Naive thymus-derived CD4-positive, alpha-beta T cell (primary cell): Measurements from ENCODE around the gene WASF2. TPM values are rescaled to one million over a fixed set of nuclear protein-coding genes. Genes with fewer than 3 reads are reported as not detected.

Source experiments
- ATAC-seq: fragments of 150-1000 bp; cut with Tn5 transposase; 2 replicates; pipeline ENCODE4 v1.10.0; 2021; ENCODE audit warnings: mild to moderate bottlenecking, moderate library complexity
- CTCF ChIA-PET: fragments of 350-600 bp; sonication (Branson Sonifier 250); formaldehyde crosslinking; loops from one replicate; lab custom pipeline; 2021; ENCODE audit warnings: antibody characterized with exemption; lab: Charles Lee
- POLR2A ChIA-PET: fragments of 350-600 bp; sonication (Branson Sonifier 250); formaldehyde crosslinking; loops from one replicate; lab custom pipeline; 2021; ENCODE audit warnings: antibody characterized with exemption, inconsistent platforms; lab: Charles Lee
- DNase-seq, 9 donors: peaks; one replicate each; pipeline versions ENCODE4 v3.0.0 to v3.0.0-alpha.2; 2020 to 2022; ENCODE audit warnings: mixed read lengths in 1 of 9
- H3K27ac ChIP-seq: one replicate; pipeline ENCODE4 v1.7.0; 2013; ENCODE audit warnings: mild to moderate bottlenecking, low read depth, low read length, moderate library complexity
- H3K27me3 ChIP-seq, 2 donors: one replicate each; pipeline ENCODE4 v1.7.0; 2013; ENCODE audit warnings: low read length in 2 of 2, mild to moderate bottlenecking in 2 of 2, moderate library complexity in 2 of 2; ENCODE audit not compliant: control insufficient read depth in 2 of 2, insufficient read depth in 2 of 2
- H3K36me3 ChIP-seq, 3 experiments: 1 replicate in 2 of 3; 2 replicates in 1 of 3; pipeline ENCODE4 v1.7.0; 2013; ENCODE audit warnings: low read length in 3 of 3, mild to moderate bottlenecking in 3 of 3, moderate library complexity in 1 of 3; ENCODE audit not compliant: insufficient read depth in 3 of 3, control insufficient read depth in 2 of 3
- H3K4me1 ChIP-seq, 2 donors: one replicate each; pipeline ENCODE4 v1.7.0; 2013; ENCODE audit warnings: low read length in 2 of 2, mild to moderate bottlenecking in 2 of 2, moderate library complexity in 1 of 2; ENCODE audit not compliant: control insufficient read depth in 2 of 2, insufficient read depth in 2 of 2
- H3K4me3 ChIP-seq: 2 replicates; pipeline ENCODE4 v1.7.0; 2013; ENCODE audit warnings: mild to moderate bottlenecking, low read length
- H3K9me3 ChIP-seq, 3 experiments: 1 replicate in 2 of 3; 2 replicates in 1 of 3; pipeline ENCODE4 v1.7.0; 2013; ENCODE audit warnings: low read length in 3 of 3; ENCODE audit not compliant: control insufficient read depth in 2 of 3
- H3K27ac Mint-ChIP-seq, 9 donors: one replicate each; pipeline ENCODE4 v1.8.0; 2020 to 2022; ENCODE audit warnings: mixed read lengths in 9 of 9, mild to moderate bottlenecking in 8 of 9, moderate library complexity in 5 of 9, inconsistent platforms in 2 of 9
- H3K27me3 Mint-ChIP-seq, 5 donors: one replicate each; pipeline ENCODE4 v1.8.0; 2021 to 2022; ENCODE audit warnings: mixed read lengths in 5 of 5, mild to moderate bottlenecking in 1 of 5
- H3K36me3 Mint-ChIP-seq, 5 donors: one replicate each; pipeline ENCODE4 v1.8.0; 2020 to 2022; ENCODE audit warnings: mixed read lengths in 5 of 5, mild to moderate bottlenecking in 3 of 5, inconsistent platforms in 1 of 5
- H3K4me1 Mint-ChIP-seq, 7 donors: one replicate each; pipeline ENCODE4 v1.8.0; 2020 to 2022; ENCODE audit warnings: mixed read lengths in 7 of 7, mild to moderate bottlenecking in 3 of 7, inconsistent platforms in 1 of 7
- H3K4me3 Mint-ChIP-seq, 10 donors: one replicate each; pipeline ENCODE4 v1.8.0; 2020 to 2022; ENCODE audit warnings: mild to moderate bottlenecking in 10 of 10, mixed read lengths in 10 of 10, moderate library complexity in 6 of 10, inconsistent platforms in 2 of 10
- H3K9me3 Mint-ChIP-seq, 11 donors: one replicate each; pipeline ENCODE4 v1.8.0; 2020 to 2022; ENCODE audit warnings: mixed read lengths in 11 of 11, mild to moderate bottlenecking in 4 of 11, inconsistent platforms in 1 of 11, moderate library complexity in 1 of 11
- intact Hi-C, 2 donors: fragments of 100-400 bp; cut with micrococcal nuclease; formaldehyde crosslinking; loops; one replicate each; pipeline ENCODE4 v1.15.1; 2023
- polyA plus RNA-seq, 2 donors: library from polyadenylated mRNA; unstranded; fragments of 300-500 nt; fragmentation: Illumina TruSeq; gene quantifications; one replicate each; pipeline ENCODE4 v1.2.3, GENCODE V29; 2021
- total RNA-seq, 6 experiments: library from RNA in 5 of 6; stranded (reverse) in 5 of 6; gene quantifications; 1 replicate in 5 of 6; 2 replicates in 1 of 6; pipeline ENCODE4 v1.2.3 and lab custom pipeline; 2021 to 2026

The WASF2 gene
- total and polyA plus RNA-seq, 7 experiments from 2014 or later: 78.4 to 177 (median 140) TPM

- intact Hi-C loops: loop anchor here in 1 of 2 donors (1.0 to 10.0 kb wide), 3 partner anchors 16 to 1460 kb away; partner anchors contain the start of gene EPB41
- Mint-ChIP-seq H3K27me3 (no peaks in the 10 kb centered on the region), H3K9me3 (no peaks in the 10 kb centered on the region), H3K4me1 (peaks cover 36 to 68% (median 63%) of the 10 kb centered on the region in 7 donors), H3K4me3 (peak overlapping the region; percentile 58 to 80 (median 69)), H3K27ac (peak overlapping the region; percentile 42 to 92 (median 84)), H3K36me3 (peaks cover 0 to 11% (median 3%) of the 10 kb centered on the region in 5 donors)
- POLR2A ChIA-PET: interaction anchor here (0.6 to 1.8 kb wide), 10 partner anchors 9 to 68 kb away, joined by 3 to 8 read pairs (median 4); partner anchors contain the start of gene WASF2
- H3K36me3 ChIP-seq: no peaks in the 10 kb centered on the region
- peaks cover 18 to 36% of the 10 kb centered on the region in 2 donors for H3K4me1 ChIP-seq
- H3K27ac ChIP-seq: peak overlapping the region; percentile 65
- peak overlapping the region; percentile 48 for H3K4me3 ChIP-seq
- no peaks in the 10 kb centered on the region for H3K27me3 ChIP-seq
- CTCF ChIA-PET: interaction anchor here (1.2 to 1.5 kb wide), 3 partner anchors 10 to 39 kb away, joined by 4 read pairs; no protein-coding TSS in a partner anchor
- DNase-seq (peak in 7 of 9 donors; percentile 18 to 44 (median 34)), ATAC-seq (peak; percentile 75)
- no peaks in the 10 kb centered on the region for H3K9me3 ChIP-seq
Observed at GRCh38 chr1:27455139-27455811, 34.7 kb downstream of the WASF2 start.

DNA sequence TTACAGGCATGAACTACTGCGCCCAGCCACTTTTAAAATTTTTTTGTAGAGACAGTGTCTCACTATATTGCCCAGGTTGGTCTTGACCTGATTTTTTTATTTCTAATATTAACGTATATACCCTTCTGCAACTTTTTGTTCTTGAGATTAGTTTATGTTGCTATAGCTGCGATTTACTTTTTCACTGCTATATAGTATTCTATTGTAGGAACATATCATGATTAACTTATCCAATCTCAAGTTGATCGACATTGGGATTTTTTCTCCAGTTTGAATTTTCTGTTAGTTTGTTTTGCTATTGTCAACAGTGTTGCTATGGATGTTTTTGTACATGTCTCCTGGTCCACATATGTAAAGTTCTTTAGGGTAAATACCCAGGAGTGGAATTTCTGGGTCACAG, 35.4 kb downstream of the WASF2 start:
- intact Hi-C loops: loop anchor here in 1 of 2 donors (1.0 to 10.0 kb wide), 3 partner anchors 16 to 1460 kb away; partner anchors contain the start of gene EPB41
- Mint-ChIP-seq H3K27me3 (no peaks in the 10 kb centered on the region), H3K4me3 (peak overlapping the region in 7 of 10 donors; percentile 61 to 80 (median 71)), H3K27ac (peak overlapping the region; percentile 65 to 92 (median 84)), H3K4me1 (peaks cover 33 to 66% (median 60%) of the 10 kb centered on the region in 7 donors), H3K36me3 (peaks cover 0 to 12% (median 1%) of the 10 kb centered on the region in 5 donors), H3K9me3 (no peaks in the 10 kb centered on the region)
- no peaks in the 10 kb centered on the region for H3K36me3 ChIP-seq
- POLR2A ChIA-PET: interaction anchor here (0.6 to 1.8 kb wide), 6 partner anchors 10 to 44 kb away, joined by 3 to 8 read pairs (median 4); partner anchors contain the start of gene WASF2
- H3K27me3 ChIP-seq: no peaks in the 10 kb centered on the region
- CTCF ChIA-PET: interaction anchor here (1.5 kb wide), 1 partner anchor 11 kb away, joined by 4 read pairs; no protein-coding TSS in a partner anchor
- no peaks in the 10 kb centered on the region for H3K9me3 ChIP-seq
- peaks cover 18 to 36% of the 10 kb centered on the region in 2 donors for H3K4me1 ChIP-seq
- peak overlapping the region; percentile 65 for H3K27ac ChIP-seq
- H3K4me3 ChIP-seq: no peak overlapping the region
- ATAC-seq: no peak
- no peak for DNase-seq

DNA sequence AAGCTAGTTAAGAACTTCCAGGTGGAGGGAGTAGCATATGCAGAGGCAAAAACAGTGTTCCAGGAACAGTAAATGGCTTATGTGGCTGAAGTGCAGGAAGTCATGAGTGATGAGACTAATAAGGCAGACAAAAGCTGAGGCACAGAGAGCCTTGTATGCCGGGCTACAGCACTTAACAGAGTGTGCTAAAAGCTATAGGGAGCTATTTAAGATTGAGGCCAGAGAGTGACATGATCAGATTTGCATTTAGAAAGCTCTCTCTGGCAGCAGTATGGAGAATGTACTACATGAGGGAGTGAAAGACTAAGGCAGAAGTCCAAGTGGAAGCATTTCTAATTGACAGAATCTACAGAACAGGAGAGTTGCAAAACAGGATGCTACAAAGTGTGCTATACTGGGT, 38.6 kb downstream of the WASF2 start:
- H3K4me3 Mint-ChIP-seq: peak overlapping the region in 8 of 10 donors; percentile 6 to 62 (median 43)
- ATAC-seq (no peak), DNase-seq (no peak)
- no peaks in the 10 kb centered on the region for H3K9me3 Mint-ChIP-seq
- Histone ChIP-seq H3K36me3 (no peaks in the 10 kb centered on the region), H3K27me3 (no peaks in the 10 kb centered on the region), H3K27ac (peak overlapping the region; percentile 34), H3K9me3 (no peaks in the 10 kb centered on the region), H3K4me1 (peaks cover 18 to 44% of the 10 kb centered on the region in 2 donors), H3K4me3 (no peak overlapping the region)
- intact Hi-C loops: loop anchor here in 1 of 2 donors (2.0 to 10.0 kb wide), 2 partner anchors 15 to 1463 kb away; partner anchors contain the start of gene EPB41
- peaks cover 0 to 25% (median 16%) of the 10 kb centered on the region in 5 donors for H3K36me3 Mint-ChIP-seq
- CTCF ChIA-PET: interaction anchor here (1.2 kb wide), 1 partner anchor 12 kb away, joined by 3 read pairs; no protein-coding TSS in a partner anchor
- peak overlapping the region; percentile 2 to 91 (median 63) for H3K27ac Mint-ChIP-seq
- no peaks in the 10 kb centered on the region for H3K27me3 Mint-ChIP-seq
- POLR2A ChIA-PET: interaction anchor here (0.6 to 1.9 kb wide), 6 partner anchors 10 to 158 kb away, joined by 3 to 9 read pairs (median 4); no protein-coding TSS in a partner anchor
- peaks cover 43 to 88% (median 72%) of the 10 kb centered on the region in 7 donors for H3K4me1 Mint-ChIP-seq

DNA sequence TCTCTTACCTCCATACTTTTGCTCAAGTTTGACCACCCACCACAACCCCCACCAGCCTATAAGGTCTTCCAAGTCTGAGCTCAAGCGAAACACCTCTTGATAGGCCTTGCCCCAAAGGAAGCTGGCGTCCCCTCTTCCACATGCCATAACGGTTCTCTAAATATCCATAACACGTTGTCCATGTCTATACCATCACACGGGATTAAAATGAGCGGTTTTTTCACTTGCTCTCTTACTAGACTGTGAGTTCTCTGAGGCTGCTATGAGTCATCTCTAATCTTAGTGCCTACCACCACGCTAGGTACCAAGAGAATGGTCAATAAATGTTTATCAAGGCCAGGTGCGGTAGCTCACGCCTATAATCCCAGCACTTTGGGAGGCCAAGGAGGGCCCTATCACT, 41.0 kb downstream of the WASF2 start:
- H3K36me3 Mint-ChIP-seq: peaks cover 0 to 21% (median 16%) of the 10 kb centered on the region in 5 donors
- H3K4me3 ChIP-seq: no peak overlapping the region
- H3K27me3 Mint-ChIP-seq: no peaks in the 10 kb centered on the region
- intact Hi-C loops: no loop called here
- no peaks in the 10 kb centered on the region for H3K9me3 Mint-ChIP-seq
- ATAC-seq (no peak), DNase-seq (no peak)
- ChIA-PET CTCF (interaction anchor here (0.6 to 1.3 kb wide), 2 partner anchors 11 to 31 kb away, joined by 4 to 5 read pairs; no protein-coding TSS in a partner anchor), POLR2A (interaction anchor here (0.6 to 1.0 kb wide), 5 partner anchors 9 to 229 kb away, joined by 4 to 6 read pairs (median 5); no protein-coding TSS in a partner anchor)
- H3K27me3 ChIP-seq: no peaks in the 10 kb centered on the region
- H3K36me3 ChIP-seq: peaks cover 0 to 3% (median 0%) of the 10 kb centered on the region in 3 experiments
- H3K9me3 ChIP-seq: no peaks in the 10 kb centered on the region
- H3K4me1 Mint-ChIP-seq: peaks cover 45 to 85% (median 71%) of the 10 kb centered on the region in 7 donors
- peak overlapping the region in 3 of 9 donors; percentile 32 to 38 (median 36) for H3K27ac Mint-ChIP-seq
- H3K27ac ChIP-seq: no peak overlapping the region
- peaks cover 3 to 31% of the 10 kb centered on the region in 2 donors for H3K4me1 ChIP-seq
- H3K4me3 Mint-ChIP-seq: peak overlapping the region in 1 of 10 donors; percentile 25

- peaks cover 42 to 80% (median 67%) of the 10 kb centered on the region in 7 donors for H3K4me1 Mint-ChIP-seq
- Histone ChIP-seq H3K27me3 (no peaks in the 10 kb centered on the region), H3K4me1 (peaks cover 3 to 31% of the 10 kb centered on the region in 2 donors), H3K4me3 (no peak overlapping the region), H3K9me3 (no peaks in the 10 kb centered on the region), H3K36me3 (peaks cover 0 to 4% (median 0%) of the 10 kb centered on the region in 3 experiments), H3K27ac (no peak overlapping the region)
- intact Hi-C loops: no loop called here
- ATAC-seq (no peak), DNase-seq (no peak)
- H3K4me3 Mint-ChIP-seq: peak overlapping the region in 2 of 10 donors; percentile 5 to 42
- no peaks in the 10 kb centered on the region for H3K9me3 Mint-ChIP-seq
- no peaks in the 10 kb centered on the region for H3K27me3 Mint-ChIP-seq
- CTCF ChIA-PET: no interaction called here
- H3K27ac Mint-ChIP-seq: peak overlapping the region in 3 of 9 donors; percentile 55 to 63 (median 56)
- peaks cover 0 to 21% (median 14%) of the 10 kb centered on the region in 5 donors for H3K36me3 Mint-ChIP-seq
- POLR2A ChIA-PET: interaction anchor here (1.0 to 1.2 kb wide), 3 partner anchors 17 to 43 kb away, joined by 3 to 7 read pairs (median 3); partner anchors contain the start of gene WASF2
Observed at GRCh38 chr1:27447883-27448282, 42.1 kb downstream of the WASF2 start.

DNA sequence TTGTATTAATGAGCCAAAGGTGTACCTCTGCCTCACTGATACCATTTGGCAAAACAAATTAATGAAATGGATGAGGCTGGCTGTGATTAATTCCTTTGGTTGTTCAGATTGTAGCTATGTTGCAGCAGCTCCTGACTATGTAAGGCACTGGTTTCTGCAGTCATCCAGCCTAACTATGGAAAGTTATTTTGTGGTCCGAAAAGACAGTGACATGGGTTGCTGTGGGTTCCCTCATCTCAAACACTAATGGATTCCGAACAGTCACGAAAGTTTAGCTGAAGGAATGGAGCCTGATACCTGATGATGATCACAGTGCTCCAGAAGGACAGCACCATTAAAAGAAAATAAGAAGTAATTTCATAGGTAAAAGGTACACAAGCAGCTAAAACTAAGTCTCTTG, 42.6 kb downstream of the WASF2 start:
- no peak overlapping the region for H3K27ac ChIP-seq
- Mint-ChIP-seq H3K27me3 (no peaks in the 10 kb centered on the region), H3K9me3 (no peaks in the 10 kb centered on the region), H3K27ac (peak overlapping the region in 3 of 9 donors; percentile 2 to 56 (median 31)), H3K4me3 (no peak overlapping the region), H3K4me1 (peaks cover 42 to 80% (median 67%) of the 10 kb centered on the region in 7 donors), H3K36me3 (peaks cover 0 to 21% (median 14%) of the 10 kb centered on the region in 5 donors)
- H3K4me1 ChIP-seq: peaks cover 3 to 31% of the 10 kb centered on the region in 2 donors
- H3K4me3 ChIP-seq: no peak overlapping the region
- intact Hi-C loops: no loop called here
- ATAC-seq: no peak
- POLR2A ChIA-PET: interaction anchor here (0.6 to 1.2 kb wide), 4 partner anchors 16 to 1346 kb away, joined by 3 to 7 read pairs (median 4); partner anchors contain the start of gene WASF2
- no peaks in the 10 kb centered on the region for H3K27me3 ChIP-seq
- H3K36me3 ChIP-seq: peaks cover 0 to 4% (median 0%) of the 10 kb centered on the region in 3 experiments
- H3K9me3 ChIP-seq: no peaks in the 10 kb centered on the region
- CTCF ChIA-PET: no interaction called here
- no peak for DNase-seq
